Raji (cell line): ENCODE measurements around the gene HNMT.

Source experiments
- POLR2A ChIP-seq: IDR thresholded peaks from 2 replicates; pipeline ENCODE4 v1.6.1; 2011; ENCODE audit warnings: low read depth, low read length, control low read depth; ENCODE audit not compliant: insufficient read depth

Gene HNMT

GRCh38 chr2:137964066-137964858 lies at the start of gene HNMT:
Gene HNMT, plus strand, starts transcription at chr2:137964473. Its CDS starts 19 bp downstream, at chr2:137964492.
- no peak for TF ChIP-seq POLR2A

GRCh38 chr2:137921105-137921880 lies 43.0 kb upstream of the HNMT start:
- no peak for TF ChIP-seq POLR2A

GRCh38 chr2:137924019-137924418 lies 40.3 kb upstream of the HNMT start:
- no peak for TF ChIP-seq POLR2A

GRCh38 chr2:137925599-137925998 lies 38.7 kb upstream of the HNMT start:
- no peak for TF ChIP-seq POLR2A

GRCh38 chr2:137927846-137928245 lies 36.4 kb upstream of the HNMT start:
- no peak for TF ChIP-seq POLR2A

- no peak for TF ChIP-seq POLR2A
Measured at GRCh38 chr2:137928547-137929518, 35.4 kb upstream of the HNMT start.

- no peak for TF ChIP-seq POLR2A
Measured at GRCh38 chr2:137929519-137929916, 34.8 kb upstream of the HNMT start.

- TF ChIP-seq POLR2A = no peak
Measured at GRCh38 chr2:137930146-137930545, 34.1 kb upstream of the HNMT start.

GRCh38 chr2:137935591-137935990 lies 28.7 kb upstream of the HNMT start:
- TF ChIP-seq POLR2A = no peak

- no peak for TF ChIP-seq POLR2A
Measured at GRCh38 chr2:137937246-137937645, 27.0 kb upstream of the HNMT start.

- no peak for TF ChIP-seq POLR2A
Measured at GRCh38 chr2:137937778-137938177, 26.5 kb upstream of the HNMT start.

GRCh38 chr2:137938204-137938603 lies 26.1 kb upstream of the HNMT start:
- no peak for TF ChIP-seq POLR2A

GRCh38 chr2:137939026-137939425 lies 25.2 kb upstream of the HNMT start:
- TF ChIP-seq POLR2A = no peak

- TF ChIP-seq POLR2A = no peak
Measured at GRCh38 chr2:137940154-137940553, 24.1 kb upstream of the HNMT start.
